Panc1 (cell line): ENCODE data around the gene CIDEA. TPM values are rescaled to one million over a fixed set of nuclear protein-coding genes. Genes with fewer than 3 reads are reported as not detected.

Experiments
- ATAC-seq: fragments of 200-7000 bp; cut with Tn5 transposase; 2 replicates; pipeline ENCODE4 v1.9.1; 2020; ENCODE audit warnings: mild to moderate bottlenecking, moderate library complexity
- BruUV-seq: library from RNA; stranded (reverse); fragments of 400-500 nt; replicated peaks from 2 replicates; lab custom pipeline; 2021; lab: Mats Ljungman, UMichigan
- CTCF ChIA-PET: fragments of 300-600 bp; sonication (Branson Sonifier 250); formaldehyde crosslinking; loops from one replicate; lab custom pipeline; 2022; ENCODE audit warnings: antibody characterized with exemption; lab: Charles Lee
- POLR2A ChIA-PET: fragments of 300-600 bp; sonication (Branson Sonifier 250); formaldehyde crosslinking; loops from one replicate; lab custom pipeline; 2022; ENCODE audit warnings: antibody characterized with exemption; lab: Charles Lee
- DNase-seq: peaks from one replicate; pipeline ENCODE4 v3.0.0-alpha.2; 2010; ENCODE audit warnings: low read depth, low spot score
- H3K27ac ChIP-seq: 2 replicates; pipeline ENCODE4 v1.5.1; 2011; ENCODE audit warnings: mild to moderate bottlenecking, low read length, inconsistent platforms
- H3K27me3 ChIP-seq: fragments of 200-500 bp; sonication (Bioruptor generic); 2 replicates; pipeline ENCODE4 v1.6.0; 2014; ENCODE audit warnings: low read length, inconsistent platforms; ENCODE audit not compliant: control insufficient read depth, insufficient read depth
- H3K36me3 ChIP-seq: fragments of 200-500 bp; sonication (Bioruptor generic); 2 replicates; pipeline ENCODE4 v1.5.1; 2014; ENCODE audit warnings: inconsistent platforms, mild to moderate bottlenecking, low read length, moderate library complexity; ENCODE audit not compliant: control insufficient read depth, insufficient read depth
- H3K4me1 ChIP-seq: 2 replicates; pipeline ENCODE4 v1.5.1; 2011; ENCODE audit warnings: inconsistent platforms, mild to moderate bottlenecking, low read length, moderate library complexity; ENCODE audit not compliant: control insufficient read depth, insufficient read depth
- H3K4me3 ChIP-seq, 2 experiments: 2 replicates each; pipeline ENCODE4 v1.5.1; 2011 to 2012; ENCODE audit warnings: low read depth in 2 of 2, low read length in 2 of 2, mild to moderate bottlenecking in 2 of 2, inconsistent platforms in 1 of 2, moderate library complexity in 1 of 2
- H3K9me3 ChIP-seq: fragments of 200-500 bp; sonication (Bioruptor generic); 2 replicates; pipeline ENCODE4 v1.5.1; 2014; ENCODE audit warnings: low read depth, mild to moderate bottlenecking, inconsistent platforms, low read length, moderate library complexity; ENCODE audit not compliant: control insufficient read depth, insufficient read depth
- CTCF ChIP-seq: fragments of 450-650 bp; IDR thresholded peaks from 2 replicates; pipeline ENCODE4 v1.5.1; 2017; ENCODE audit warnings: mild to moderate bottlenecking
- POLR2AphosphoS5 ChIP-seq: IDR thresholded peaks from 2 replicates; pipeline ENCODE4 v1.6.1; 2012; ENCODE audit warnings: mild to moderate bottlenecking, low read depth, low read length, moderate library complexity
- REST ChIP-seq, 2 experiments: IDR thresholded peaks; 2 replicates each; pipeline ENCODE4 v1.6.1; 2011 to 2012; ENCODE audit warnings: low read depth in 2 of 2, control low read depth in 1 of 2, low read length in 1 of 2, mild to moderate bottlenecking in 1 of 2, moderate library complexity in 1 of 2; ENCODE audit not compliant: insufficient read depth in 1 of 2
- SIN3A ChIP-seq: IDR thresholded peaks from 2 replicates; pipeline ENCODE4 v1.6.1; 2012; ENCODE audit warnings: low read depth, mild to moderate bottlenecking, low read length, moderate library complexity, borderline replicate concordance; ENCODE audit not compliant: insufficient read depth
- TCF7L2 ChIP-seq: IDR thresholded peaks from 2 replicates; pipeline ENCODE4 v1.6.1; 2011; ENCODE audit warnings: mild to moderate bottlenecking, low read depth, low read length, inconsistent platforms
- in situ Hi-C: cut with HindIII; loops from 2 replicates; pipeline ENCODE4 v1.10.0; 2016; ENCODE audit warnings: low sequenced_read_pairs, low pct_unique_long_range_greater_than_20kb
- intact Hi-C: fragments of 100-400 bp; cut with micrococcal nuclease; formaldehyde crosslinking; loops from one replicate; pipeline ENCODE4 v1.10.0; 2022; ENCODE audit not compliant: unreplicated experiment
- total RNA-seq: library from RNA; stranded (reverse); gene quantifications from one replicate; pipeline ENCODE4 v1.2.1, GENCODE V29; 2021; ENCODE audit not compliant: unreplicated experiment

The CIDEA gene
- total RNA-seq, 1 experiment from 2014 or later = not detected

GRCh38 chr18:12278741-12279682, 24.9 kb downstream of the CIDEA start:
- Histone ChIP-seq H3K36me3 (no peaks in the 10 kb centered on the region), H3K4me3 (no peak overlapping the region), H3K9me3 (no peaks in the 10 kb centered on the region), H3K27ac (no peak overlapping the region), H3K27me3 (no peaks in the 10 kb centered on the region), H3K4me1 (no peaks in the 10 kb centered on the region)
- in situ Hi-C loops = no loop called here
- no peak for DNase-seq
- ChIA-PET POLR2A (interaction anchor here (0.9 kb wide), 1 partner anchor 32 kb away, joined by 4 read pairs; no protein-coding TSS in a partner anchor), CTCF (interaction anchor here (0.6 to 0.7 kb wide), 2 partner anchors 9 to 217 kb away, joined by 3 read pairs; no protein-coding TSS in a partner anchor)
- intact Hi-C loops = no loop called here
- ATAC-seq = peak; percentile 34; the same call in 1 of the 2 replicates
- no peak for TF ChIP-seq TCF7L2
- BruUV-seq = no TSS peak

DNA sequence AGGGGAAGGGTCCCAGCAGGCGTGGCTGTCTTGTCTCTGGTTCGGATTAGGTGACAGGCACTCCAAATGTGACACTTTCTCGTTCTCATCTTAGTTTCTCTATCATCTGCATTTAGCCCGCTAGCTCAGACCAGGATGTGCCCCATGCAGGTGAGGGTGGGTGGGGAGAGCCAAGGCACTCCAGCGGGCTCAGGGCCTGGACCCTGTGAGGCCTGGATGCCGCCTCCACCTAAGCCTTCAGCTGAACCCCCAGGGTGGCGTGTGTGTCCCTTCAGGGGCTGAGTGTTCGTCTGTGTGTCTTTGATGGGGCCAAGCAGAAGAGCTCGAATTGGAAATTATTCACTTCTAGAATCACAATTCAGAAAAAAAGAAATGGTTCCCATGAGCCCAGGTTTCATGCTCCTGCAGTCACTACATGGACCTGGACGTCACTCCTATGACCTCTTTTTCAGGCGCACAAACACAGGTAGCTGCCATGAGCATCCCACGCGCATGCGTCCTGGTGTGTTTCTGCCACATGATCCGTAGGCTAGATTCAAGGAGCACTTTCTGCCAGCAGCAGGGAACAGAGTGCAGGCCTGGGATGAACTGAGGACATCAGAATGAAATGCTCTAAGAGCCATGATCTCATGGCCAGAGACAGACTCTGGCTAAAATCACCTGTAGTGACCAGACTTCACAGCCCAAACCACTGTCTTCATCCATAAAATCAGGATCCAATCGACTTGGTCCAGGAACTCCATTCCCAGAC, 25.8 kb downstream of the CIDEA start:
- ATAC-seq (no peak), DNase-seq (no peak)
- H3K4me3 ChIP-seq = no peak overlapping the region
- intact Hi-C loops (no loop called here), in situ Hi-C loops (no loop called here)
- TF ChIP-seq TCF7L2 (no peak), SIN3A (no peak), CTCF (no peak), REST (IDR thresholded peaks at IDR 0.05; ENCODE audit: insufficient read depth in 1 of 2, low read depth in 2 of 2, low read length in 1 of 2) (no peak), POLR2AphosphoS5 (no peak)
- ChIA-PET POLR2A (interaction anchor here (0.7 to 0.9 kb wide), 2 partner anchors 13 to 31 kb away, joined by 4 read pairs; no protein-coding TSS in a partner anchor), CTCF (interaction anchor here (0.6 kb wide), 1 partner anchor 218 kb away, joined by 3 read pairs; no protein-coding TSS in a partner anchor)
- H3K9me3 ChIP-seq = no peaks in the 10 kb centered on the region
- no TSS peak for BruUV-seq
- H3K27me3 ChIP-seq = no peaks in the 10 kb centered on the region
- H3K4me1 ChIP-seq = no peaks in the 10 kb centered on the region
- no peaks in the 10 kb centered on the region for H3K36me3 ChIP-seq
- no peak overlapping the region for H3K27ac ChIP-seq
